HG03565 (cell line): ENCODE results near the gene CAMKV.

Experiments used
- ATAC-seq: cut with Tn5 transposase; IDR thresholded peaks from one replicate; pipeline ENCODE4 v1.9.1; 2021; ENCODE audit warnings: mild to moderate bottlenecking, moderate library complexity; ENCODE audit not compliant: unreplicated experiment

Gene CAMKV

GRCh38 chr3:49898991-49899390 is 29.3 kb upstream of the CAMKV start:
- no peak for ATAC-seq

GRCh38 chr3:49896345-49896744 is 26.6 kb upstream of the CAMKV start:
- ATAC-seq: no peak

GRCh38 chr3:49895791-49896190 is 26.1 kb upstream of the CAMKV start:
- ATAC-seq: no peak

- ATAC-seq: no peak
Observed at GRCh38 chr3:49889296-49889695, 19.6 kb upstream of the CAMKV start.

- ATAC-seq: no peak
Observed at GRCh38 chr3:49886922-49887265, 17.2 kb upstream of the CAMKV start.

- ATAC-seq: no peak
Observed at GRCh38 chr3:49883998-49884397, 14.3 kb upstream of the CAMKV start.

GRCh38 chr3:49882166-49882565 is 12.5 kb upstream of the CAMKV start:
- no peak for ATAC-seq

- no peak for ATAC-seq
Observed at GRCh38 chr3:49880581-49881315, 11.0 kb upstream of the CAMKV start.

- no peak for ATAC-seq
Observed at GRCh38 chr3:49879721-49880120, 10.0 kb upstream of the CAMKV start.

- ATAC-seq: no peak
Observed at GRCh38 chr3:49878686-49879085, 9.0 kb upstream of the CAMKV start.

- ATAC-seq: no peak
Observed at GRCh38 chr3:49877716-49878115, 8.0 kb upstream of the CAMKV start.

GRCh38 chr3:49876567-49876966 is 6.9 kb upstream of the CAMKV start:
- ATAC-seq: no peak

- ATAC-seq: no peak
Observed at GRCh38 chr3:49873623-49874022, 3.9 kb upstream of the CAMKV start.

GRCh38 chr3:49872801-49873281 is 3.1 kb upstream of the CAMKV start:
- no peak for ATAC-seq

- no peak for ATAC-seq
Observed at GRCh38 chr3:49871531-49872153, 1.9 kb upstream of the CAMKV start.

- no peak for ATAC-seq
Observed at GRCh38 chr3:49868862-49869466, 742 bp downstream of the CAMKV start.

- ATAC-seq: no peak
Observed at GRCh38 chr3:49867871-49868321, 1.8 kb downstream of the CAMKV start.

GRCh38 chr3:49867400-49867799 is 2.3 kb downstream of the CAMKV start:
- no peak for ATAC-seq

- ATAC-seq: no peak
Observed at GRCh38 chr3:49865198-49865784, 4.4 kb downstream of the CAMKV start.

GRCh38 chr3:49864505-49864904 is 5.2 kb downstream of the CAMKV start:
- ATAC-seq: no peak

- ATAC-seq: no peak
Observed at GRCh38 chr3:49859576-49860305, 10.0 kb downstream of the CAMKV start.
